ENCODE data around the gene CCDC9B.

CCDC9B gene

DNA sequence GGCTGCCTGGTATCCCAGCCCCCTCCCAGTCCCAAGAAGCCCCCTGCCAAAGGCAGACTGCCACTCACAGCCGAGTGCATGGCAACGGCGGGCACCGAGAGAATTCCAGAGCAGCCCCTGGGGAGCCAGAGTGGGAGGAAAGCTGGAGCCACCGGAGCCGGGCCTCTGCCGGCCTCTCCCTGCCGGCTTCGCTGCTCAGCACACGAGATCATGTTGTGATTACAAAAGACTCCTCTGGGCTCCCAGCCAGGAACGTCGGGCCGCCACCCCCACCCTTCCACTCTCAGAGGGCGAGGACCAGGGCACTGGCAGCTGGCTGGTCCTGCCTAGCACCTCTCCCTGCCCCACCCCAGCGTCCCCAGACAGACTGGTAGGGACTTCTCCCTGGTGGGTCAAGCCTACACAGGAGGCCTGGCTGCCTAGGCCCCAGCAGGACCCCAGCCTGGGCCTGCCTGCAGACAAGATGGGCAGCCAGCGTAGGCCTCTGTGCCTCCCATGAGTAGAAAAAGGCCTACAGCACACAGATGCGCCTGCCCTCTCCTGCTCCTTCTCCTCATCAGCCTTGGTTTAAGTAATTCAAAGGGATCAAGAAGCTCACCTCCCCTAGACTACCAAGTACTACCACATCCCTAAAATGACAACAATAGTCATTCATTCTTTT is at the start of gene CCDC9B:
Gene CCDC9B, minus strand, starts transcription at position 200 of the 661 bp plus-strand sequence. Its CDS starts 120 bp downstream, at position 80.
- DNase-seq (ENCODE audit: low spot score), result peak; percentile 88

DNA sequence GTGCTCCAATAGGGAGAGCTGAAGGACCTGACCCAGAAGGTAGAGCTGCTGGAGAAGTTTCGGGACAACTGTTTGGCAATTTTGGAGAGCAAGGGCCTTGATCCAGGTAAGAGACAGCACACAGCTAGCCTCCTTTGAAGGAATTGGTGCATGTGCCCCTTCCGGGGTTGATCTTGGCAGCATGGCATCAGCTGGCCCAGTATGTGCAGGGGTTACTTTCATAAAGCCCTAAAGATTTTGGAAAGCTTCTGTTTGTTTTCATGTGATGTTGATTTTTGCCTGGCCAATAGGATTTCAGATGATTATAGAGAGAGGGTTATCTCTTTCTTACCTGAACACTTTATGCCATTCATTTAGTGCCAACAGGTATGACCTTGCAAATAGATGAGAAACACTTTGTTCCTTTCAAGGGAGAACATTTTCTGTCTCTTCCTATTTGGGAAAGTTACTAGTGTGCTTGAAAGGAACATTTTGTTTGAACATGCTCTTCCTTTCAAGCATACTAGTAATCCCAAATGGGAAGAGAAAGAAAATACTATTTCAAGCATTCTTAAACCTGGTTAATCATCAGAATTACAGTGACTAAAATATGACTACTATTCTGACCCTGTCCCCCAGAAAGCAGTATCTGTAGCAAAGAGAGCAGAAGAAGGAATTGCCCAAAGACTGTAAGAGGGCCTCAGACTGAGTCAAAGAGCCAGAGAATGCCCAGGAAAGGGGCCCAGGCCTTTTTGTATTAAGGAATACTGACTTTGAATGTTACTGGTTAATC is 49.3 kb upstream of the CCDC9B start:
- no peak for DNase-seq (ENCODE audit: low spot score)

DNA sequence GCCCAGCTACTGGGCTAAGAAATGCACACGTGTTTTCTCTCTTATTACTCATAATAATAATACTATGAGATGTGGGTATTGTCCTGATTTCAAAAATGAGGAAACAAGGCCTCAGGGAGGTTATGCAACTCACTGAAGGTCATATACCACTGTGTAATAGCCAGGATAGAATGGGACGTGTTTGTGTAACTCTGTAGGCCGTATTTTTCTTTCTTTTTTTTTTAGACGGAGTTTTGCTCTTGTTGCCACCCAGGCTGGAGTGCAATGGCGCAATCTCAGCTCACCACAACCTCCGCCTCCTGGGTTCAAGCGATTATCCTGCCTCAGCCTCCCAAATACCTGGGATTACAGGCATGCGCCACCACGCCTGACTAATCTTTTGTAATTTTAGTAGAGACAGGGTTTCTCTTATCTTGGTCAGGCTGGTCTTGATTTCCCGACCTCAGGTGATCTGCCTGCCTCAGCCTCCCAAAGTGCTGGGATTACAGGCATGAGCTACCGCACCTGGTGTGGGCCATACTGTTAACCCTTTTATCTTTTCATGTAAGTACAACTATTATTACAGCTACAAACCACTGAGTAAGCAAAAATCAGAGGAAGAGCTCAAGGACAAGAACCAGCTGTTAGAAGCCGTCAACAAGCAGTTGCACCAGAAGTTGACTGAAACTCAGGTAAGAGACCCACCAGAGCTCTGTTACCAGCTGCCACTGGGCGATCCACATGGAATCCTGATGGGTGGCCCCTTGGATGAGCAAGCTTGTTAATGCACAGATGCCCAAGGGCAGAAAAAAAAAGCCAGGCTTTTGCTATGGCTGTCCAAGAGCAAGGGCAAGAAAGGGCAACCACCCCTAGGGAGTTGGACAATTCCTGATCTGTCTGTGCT is 48.4 kb upstream of the CCDC9B start:
- no peak for DNase-seq (ENCODE audit: low spot score)

DNA sequence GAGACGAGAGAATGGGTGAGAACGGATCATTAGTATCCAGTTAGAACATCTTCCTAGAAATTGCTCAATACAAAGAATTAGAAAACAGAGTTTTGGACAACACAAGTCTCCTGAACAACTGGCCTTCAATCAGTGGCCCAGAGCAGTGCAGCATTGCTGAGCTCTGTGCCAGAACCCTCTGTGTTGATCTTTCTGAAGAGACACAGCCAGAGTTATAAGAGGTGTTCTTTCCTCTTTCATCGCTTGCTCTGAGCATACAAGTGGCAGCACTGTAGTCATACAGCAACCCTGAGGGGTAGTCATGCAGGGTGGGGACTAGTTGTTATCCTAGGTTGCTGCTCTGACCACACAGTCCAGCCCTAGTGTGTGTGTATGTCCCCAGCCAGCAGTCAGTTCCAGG is 45.7 kb upstream of the CCDC9B start:
- no peak for DNase-seq (ENCODE audit: low spot score)

DNA sequence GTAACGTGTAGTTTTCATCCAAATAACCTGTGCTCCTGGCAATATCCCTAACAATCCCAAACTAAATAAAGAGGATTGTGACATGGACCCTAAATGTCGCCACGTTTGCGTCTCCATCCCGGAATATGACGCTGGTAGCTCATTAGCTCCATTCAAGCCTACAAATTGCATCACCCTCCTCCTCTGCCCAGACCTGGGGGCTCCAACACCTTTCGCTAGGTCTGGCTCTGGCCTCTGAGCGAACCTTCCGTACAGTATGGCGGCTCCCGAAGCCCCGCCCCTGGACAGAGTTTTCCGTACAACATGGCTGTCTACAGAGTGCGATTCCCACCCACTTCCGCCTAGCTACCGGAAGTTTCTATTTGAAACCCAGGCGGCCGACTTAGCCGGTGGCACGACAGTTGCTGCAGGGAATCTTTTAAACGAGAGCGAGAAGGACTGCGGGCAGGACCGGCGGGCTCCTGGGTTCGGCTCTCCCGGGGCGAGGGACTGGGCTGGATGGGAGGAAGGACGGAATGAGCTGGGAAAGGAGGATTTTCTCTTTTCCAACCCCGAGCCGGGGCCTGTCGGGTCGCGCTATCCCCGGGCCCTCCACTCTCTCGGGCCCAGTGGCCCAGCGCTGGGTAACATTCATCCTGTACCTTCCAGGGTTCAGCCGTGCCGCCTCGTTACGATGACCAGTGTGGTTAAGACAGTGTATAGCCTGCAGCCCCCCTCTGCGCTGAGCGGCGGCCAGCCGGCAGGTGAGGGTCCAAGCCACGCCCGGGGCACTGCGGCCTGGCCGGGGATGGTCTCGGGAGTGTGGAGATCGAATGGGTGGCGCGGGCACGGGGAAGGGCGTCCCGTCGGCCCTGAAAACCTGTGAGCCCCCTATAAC is 42.1 kb upstream of the CCDC9B start, which contains the start of gene KNSTRN:
Gene KNSTRN, plus strand, starts transcription at position 142 of the 877 bp plus-strand sequence. Its CDS starts 115 bp downstream, at position 257.
- peak; percentile 93 for DNase-seq (ENCODE audit: low spot score)

DNA sequence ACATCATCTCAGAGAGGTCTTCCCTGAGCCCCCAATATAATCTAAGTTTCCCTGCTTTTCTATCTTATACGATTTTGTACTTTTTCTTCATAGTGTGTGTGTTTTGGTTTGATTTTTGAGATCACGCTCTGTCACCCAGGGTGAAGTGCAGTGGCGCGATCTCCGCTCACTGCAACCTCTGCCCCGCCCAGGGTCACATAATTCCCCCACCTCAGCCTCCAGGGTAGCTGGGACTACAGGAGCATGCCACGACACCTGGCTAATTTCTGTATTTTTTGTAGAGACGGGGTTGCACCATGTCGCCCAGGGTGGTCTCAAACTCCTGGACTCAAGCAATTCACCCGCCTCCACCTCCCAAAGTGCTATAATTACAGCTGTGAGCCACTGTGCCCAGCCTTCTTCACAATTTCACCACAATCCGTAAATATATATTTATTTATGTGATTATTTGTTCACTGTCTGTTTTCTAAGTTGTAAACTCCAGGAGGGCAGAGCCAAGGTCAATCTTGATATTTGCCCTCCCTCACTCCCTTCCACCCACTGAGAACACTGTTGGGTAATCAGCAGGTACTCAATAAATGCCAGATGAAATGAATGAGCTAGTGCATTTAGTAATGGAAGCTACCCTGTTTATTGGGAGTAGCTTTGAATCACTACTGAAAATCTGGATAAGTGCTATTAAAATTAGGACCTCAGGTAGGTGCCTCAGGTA is 41.2 kb upstream of the CCDC9B start:
- no peak for DNase-seq (ENCODE audit: low spot score)

DNA sequence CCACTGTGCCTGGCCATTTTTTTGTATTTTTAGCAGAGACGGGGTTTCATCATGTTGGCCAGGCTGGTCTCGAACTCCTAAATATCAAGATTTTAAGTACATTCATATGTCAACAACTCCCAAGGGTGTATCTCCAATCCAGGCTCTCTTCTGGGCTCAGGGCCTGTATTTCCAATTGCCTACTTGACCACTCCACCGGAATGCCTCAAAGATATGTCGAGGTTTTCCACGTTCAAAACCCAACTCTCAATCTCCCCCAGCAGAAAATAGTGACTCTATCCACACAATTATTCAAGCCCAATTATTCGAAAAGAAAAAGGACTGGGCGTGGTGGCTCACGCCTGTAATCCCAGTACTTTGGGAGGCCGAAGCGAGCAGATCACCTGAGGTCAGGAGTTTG is 39.9 kb upstream of the CCDC9B start:
- no peak for DNase-seq (ENCODE audit: low spot score)

DNA sequence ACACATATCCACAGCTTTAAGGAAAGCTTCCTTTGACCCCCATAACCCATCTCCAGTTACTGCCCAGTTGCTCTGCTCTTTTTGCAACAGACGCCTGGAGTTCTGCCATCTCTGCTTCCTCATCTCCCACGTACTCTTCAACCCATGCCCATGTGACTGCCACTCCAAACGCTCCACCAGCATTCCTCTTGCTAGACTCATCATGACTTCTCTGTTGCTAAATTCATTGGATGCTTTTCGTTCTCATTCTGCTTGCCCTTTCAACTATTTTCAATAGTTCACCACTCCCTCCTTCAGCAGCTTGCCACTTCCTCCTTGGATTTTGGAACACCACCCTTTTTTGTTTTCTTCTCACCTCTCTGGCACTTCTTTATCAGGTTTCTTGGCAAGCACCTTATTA is 39.1 kb upstream of the CCDC9B start:
- DNase-seq (ENCODE audit: low spot score), result peak; percentile 86

DNA sequence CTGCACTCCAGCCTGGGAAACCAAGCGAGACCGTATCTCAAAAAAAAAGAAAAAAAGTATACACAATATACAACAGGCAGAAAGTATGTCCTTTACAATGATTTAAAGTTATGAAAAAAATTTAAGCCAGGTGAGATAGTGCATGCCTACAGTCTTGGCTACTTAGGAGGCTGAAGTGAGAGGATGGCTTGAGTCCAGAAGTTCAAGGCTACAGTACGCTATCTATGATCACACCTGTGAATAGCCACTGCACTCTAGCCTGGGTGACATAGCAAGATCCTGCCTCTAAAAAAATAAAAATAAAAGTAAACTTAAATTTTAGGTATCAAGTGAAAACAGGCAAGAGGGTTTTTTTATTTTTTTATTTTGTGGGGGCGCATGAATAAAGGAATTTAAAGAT is 38.6 kb upstream of the CCDC9B start:
- no peak for DNase-seq (ENCODE audit: low spot score)

DNA sequence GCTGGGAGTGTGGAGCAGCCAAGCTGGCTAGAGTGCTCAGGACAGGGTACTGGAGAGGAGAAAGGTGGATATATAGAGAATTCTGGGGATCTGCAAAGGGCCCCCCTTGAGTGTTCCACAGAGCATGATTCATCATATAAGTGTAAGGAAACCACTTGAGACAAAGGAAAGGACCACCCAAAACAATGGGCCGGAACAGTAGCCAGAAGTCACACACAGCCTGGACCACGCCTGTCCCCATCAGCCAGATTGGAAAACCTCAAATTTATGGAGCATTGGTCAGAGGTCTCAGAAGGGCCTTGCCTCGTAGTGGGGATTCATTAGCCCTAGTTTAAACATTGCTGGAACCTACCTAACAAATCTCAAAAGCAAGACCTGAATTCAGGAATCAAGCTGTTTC is 36.9 kb upstream of the CCDC9B start:
- no peak for DNase-seq (ENCODE audit: low spot score)

DNA sequence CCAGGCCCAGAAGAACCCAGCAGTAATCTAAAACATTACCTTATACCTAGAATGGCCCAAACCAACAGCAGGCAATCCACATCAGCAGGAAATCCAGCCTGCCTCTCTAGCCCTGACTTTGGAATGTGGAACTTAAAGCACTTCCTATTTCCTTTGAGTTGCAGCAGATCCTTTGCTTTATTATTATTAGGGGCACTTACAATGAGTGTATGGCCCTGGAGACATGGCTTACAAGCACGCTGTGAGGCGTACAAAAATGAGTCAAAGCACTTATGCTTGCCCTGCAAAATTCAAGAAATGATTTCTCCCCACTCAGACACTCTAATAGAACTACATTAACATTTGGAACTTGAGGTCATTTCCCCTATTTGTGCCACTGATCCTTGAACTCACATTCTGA is 32.2 kb upstream of the CCDC9B start:
- no peak for DNase-seq (ENCODE audit: low spot score)

DNA sequence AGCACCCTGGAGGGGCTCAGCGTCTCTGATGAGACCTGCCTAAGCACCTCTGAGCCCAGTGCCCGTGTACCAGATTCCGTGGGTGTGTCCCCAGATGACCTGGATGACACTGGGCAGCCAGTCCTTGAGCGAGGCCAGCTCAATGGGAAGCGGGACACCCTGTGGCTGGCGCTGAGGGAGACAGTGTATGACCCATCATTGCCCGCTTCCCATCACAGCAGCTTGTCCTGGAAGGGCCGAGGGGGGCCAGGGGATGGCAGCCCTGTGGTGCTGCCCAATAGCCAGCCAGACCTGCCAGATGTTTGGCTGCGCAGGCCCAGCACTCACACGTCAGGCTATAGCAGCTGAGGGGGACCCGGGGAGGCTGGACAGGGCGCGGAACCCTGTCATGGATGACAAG is 29.2 kb upstream of the CCDC9B start:
- no peak for DNase-seq (ENCODE audit: low spot score)

DNA sequence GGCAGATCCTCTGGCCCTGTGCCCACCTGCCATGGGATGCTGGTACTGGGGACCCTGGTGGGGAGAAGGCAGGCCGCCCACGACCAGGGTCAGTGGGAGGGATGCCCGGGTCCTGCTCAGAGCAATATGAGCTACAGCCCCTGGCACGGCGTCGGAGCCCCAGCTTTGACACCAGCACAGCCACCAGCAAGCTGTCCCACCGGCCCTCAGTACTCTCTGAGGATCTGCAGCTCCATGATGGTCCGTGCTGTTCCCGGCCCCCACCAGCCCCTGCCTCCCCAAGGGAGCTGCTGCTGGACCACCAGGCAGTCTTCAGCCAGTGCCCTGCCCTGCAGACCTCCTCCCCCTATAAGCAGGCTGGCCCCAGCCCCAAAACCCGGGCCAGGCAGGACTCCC is 28.7 kb upstream of the CCDC9B start:
- no peak for DNase-seq (ENCODE audit: low spot score)

DNA sequence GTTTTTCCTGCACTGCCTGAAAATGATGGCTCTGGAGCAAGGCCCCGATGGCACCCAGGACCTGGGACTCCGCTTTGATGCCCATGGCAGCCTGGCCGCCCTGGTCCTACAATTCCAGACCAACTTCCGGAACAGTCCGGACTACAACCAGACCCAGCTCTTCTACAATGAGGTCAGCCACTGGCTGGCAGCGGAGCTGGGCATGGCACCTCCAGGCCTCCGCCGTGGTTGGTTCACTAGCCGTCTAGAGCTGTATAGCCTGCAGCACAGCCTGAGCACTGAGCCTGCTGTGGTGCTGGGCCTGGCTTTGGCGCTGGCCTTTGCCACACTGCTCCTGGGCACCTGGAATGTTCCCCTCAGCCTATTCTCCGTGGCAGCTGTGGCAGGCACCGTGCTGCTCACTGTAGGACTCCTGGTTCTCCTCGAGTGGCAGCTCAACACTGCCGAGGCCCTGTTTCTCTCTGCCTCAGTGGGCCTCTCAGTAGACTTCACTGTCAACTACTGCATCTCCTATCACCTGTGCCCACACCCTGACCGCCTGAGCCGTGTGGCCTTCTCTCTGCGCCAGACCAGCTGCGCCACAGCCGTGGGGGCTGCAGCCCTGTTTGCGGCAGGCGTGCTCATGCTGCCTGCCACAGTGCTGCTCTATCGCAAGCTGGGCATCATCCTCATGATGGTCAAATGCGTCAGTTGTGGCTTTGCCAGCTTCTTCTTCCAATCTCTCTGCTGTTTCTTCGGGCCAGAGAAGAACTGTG is 28.2 kb upstream of the CCDC9B start:
- no peak for DNase-seq (ENCODE audit: low spot score)

DNA sequence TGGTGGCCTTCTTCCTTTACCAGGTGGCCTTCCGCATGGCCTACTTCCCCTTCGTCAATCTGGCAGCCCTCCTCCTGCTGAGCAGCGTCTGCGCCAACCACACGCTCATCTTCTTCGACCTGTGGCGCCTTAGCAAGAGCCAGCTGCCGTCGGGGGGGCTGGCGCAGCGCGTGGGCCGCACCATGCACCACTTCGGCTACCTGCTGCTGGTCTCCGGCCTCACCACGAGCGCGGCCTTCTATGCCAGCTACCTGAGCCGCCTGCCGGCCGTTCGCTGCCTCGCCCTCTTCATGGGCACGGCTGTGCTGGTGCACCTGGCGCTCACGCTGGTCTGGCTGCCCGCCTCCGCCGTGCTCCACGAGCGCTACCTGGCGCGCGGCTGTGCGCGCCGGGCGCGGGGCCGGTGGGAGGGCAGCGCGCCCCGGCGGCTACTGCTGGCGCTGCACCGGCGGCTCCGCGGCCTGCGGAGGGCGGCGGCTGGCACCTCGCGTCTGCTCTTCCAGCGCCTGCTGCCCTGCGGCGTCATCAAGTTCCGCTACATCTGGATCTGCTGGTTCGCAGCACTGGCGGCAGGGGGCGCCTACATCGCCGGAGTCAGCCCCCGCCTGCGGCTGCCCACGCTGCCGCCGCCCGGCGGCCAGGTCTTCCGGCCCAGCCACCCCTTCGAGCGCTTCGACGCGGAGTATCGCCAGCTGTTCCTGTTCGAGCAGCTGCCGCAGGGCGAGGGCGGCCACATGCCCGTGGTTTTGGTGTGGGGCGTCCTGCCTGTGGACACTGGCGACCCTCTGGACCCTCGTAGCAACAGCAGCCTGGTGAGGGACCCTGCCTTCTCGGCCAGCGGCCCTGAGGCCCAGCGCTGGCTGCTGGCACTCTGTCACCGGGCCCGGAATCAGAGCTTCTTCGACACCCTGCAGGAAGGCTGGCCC is 27.2 kb upstream of the CCDC9B start:
- peak; percentile 95 for DNase-seq (ENCODE audit: low spot score)

DNA sequence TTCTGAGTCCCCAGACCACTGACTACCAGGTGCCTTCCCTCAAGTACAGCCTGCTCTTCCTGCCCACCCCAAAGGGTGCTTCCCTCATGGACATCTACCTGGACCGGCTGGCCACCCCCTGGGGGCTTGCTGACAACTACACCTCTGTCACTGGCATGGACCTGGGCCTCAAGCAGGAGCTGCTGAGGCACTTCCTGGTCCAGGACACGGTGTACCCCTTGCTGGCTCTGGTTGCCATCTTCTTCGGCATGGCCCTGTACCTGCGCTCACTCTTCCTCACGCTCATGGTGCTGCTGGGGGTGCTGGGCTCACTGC is 26.6 kb upstream of the CCDC9B start:
- DNase-seq (ENCODE audit: low spot score), result no peak

DNA sequence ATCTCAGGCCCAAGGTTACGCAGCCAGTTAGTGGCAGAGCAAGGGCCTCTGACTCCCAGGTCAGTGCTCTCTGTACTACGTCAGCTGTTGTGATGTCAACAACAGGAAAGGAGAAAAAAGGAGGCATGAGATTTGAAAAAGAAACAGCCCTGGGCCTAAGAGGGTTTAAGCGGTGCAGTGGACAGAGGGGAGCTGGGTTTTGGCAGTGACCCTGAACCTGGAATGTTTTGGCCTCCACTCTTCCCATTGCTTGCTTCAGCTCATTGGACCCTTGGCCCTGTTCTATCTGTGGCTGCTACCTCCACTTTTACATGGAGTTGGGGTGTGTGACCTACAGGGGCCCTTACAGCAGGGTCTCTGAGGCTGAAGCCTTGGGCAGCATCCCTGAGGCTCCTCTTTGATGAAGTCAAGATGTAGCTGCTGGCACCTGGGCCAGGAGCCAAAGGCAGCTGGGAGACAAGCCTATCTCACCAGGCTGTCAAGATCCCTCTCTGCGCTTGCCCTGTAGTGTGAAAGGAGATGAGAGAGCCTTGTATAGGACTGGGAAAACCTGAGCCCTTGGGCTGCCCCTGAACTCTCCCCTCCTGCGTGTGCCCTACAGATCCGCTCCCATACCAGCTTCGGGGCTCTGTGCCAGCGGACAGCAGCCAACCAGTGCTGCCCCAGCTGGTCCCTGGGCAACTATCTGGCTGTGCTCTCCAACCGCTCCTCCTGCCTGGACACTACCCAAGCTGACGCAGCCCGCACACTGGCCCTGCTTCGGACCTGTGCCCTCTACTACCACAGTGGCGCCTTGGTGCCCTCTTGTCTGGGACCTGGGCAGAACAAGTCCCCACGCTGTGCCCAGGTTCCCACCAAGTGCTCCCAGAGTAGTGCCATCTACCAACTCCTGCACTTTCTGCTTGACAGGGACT is 26.0 kb upstream of the CCDC9B start:
- no peak for DNase-seq (ENCODE audit: low spot score)

Measured in kidney tubule cell (primary cell).